ENCODE measurements around the gene IQCN.

Gene IQCN

DNA sequence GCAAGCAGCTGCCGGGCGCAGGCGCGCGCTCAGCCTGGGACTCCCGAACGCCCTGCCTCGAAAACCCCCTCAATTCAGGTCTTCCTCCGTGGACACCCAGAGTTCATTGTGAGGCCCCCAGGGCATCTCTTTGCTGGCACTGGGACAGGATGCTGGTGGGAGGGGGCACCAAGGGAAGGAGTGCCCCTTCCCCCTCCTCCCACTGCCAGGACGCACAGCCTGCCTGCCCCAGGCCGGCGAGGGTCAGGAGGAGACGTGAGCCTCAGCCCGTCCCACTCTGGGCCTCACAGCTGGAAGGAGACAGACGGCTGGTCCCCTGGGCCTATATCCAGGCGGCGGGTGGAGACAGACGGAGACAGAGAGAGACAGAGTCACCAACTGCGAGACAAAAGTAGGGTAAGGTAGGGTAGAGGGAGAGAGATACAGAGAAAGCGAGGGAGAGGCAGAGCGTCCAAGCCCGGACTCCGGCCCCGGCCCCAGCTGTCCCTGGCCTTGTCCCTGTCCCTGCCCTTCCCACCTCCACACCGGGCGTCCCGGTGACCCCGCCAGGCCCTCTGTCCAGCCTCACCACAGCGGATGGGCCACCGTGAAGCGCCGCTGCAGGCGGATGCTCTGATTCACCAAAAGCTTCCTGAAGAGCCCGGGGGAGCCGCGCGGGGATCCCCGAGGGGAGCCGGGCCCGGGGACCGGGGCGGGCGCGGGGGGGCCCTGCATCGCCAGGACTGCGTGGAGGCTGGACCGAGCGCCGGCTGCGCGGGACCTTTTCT lies 48.4 kb downstream of the IQCN start, which contains the start of gene PDE4C:
TSS of gene PDE4C (minus strand) at position 737 of the 767 bp plus-strand sequence. CDS start at position 714, 23 bp downstream.
- no peaks in the 10 kb centered on the region for H3K36me3 ChIP-seq (ENCODE audit: control insufficient read depth in 2 of 2, insufficient read depth in 1 of 2, low read length in 2 of 2)
- H3K27ac ChIP-seq (ENCODE audit: extremely low read depth, low read depth, low read length): no peak within 1 kb of the TSS
- H3K9me3 ChIP-seq (ENCODE audit: control insufficient read depth, insufficient read depth, low read depth, low read length): no peaks in the 10 kb centered on the region
- no peak within 1 kb of the TSS for H3K4me3 ChIP-seq (ENCODE audit: low read depth, low read length)
- POLR2A ChIA-PET: no interaction called here
- TF ChIP-seq ZBTB8A (tag by site-specific recombination; IDR thresholded peaks at IDR 0.05) (no peak), ZNF600 (tag by site-specific recombination; IDR thresholded peaks at IDR 0.05) (peak; percentile 32; the same call in 1 of the 2 replicates), ZNF426 (tag by site-specific recombination; IDR thresholded peaks at IDR 0.05) (no peak), ZNF133 (tag by site-specific recombination; IDR thresholded peaks at IDR 0.05) (no peak), ZIC2 (tag by site-specific recombination; IDR thresholded peaks at IDR 0.05) (peak; percentile 37; the same call in 1 of the 2 replicates), ZNF777 (tag by site-specific recombination; IDR thresholded peaks at IDR 0.05; ENCODE audit: borderline replicate concordance) (no peak)
- CTCF ChIA-PET: no interaction called here
- no peaks in the 10 kb centered on the region; the same call in 1 of the 2 replicates for H3K4me1 ChIP-seq (ENCODE audit: control insufficient read depth, insufficient read depth, low read length)

GRCh38 chr19:18225355-18225701 lies 48.9 kb downstream of the IQCN start:
- Histone ChIP-seq H3K36me3 (ENCODE audit: control insufficient read depth in 2 of 2, insufficient read depth in 1 of 2, low read length in 2 of 2) (no peaks in the 10 kb centered on the region), H3K27ac (ENCODE audit: extremely low read depth, low read depth, low read length) (no peak overlapping the region), H3K4me1 (ENCODE audit: control insufficient read depth, insufficient read depth, low read length) (no peaks in the 10 kb centered on the region; the same call in 1 of the 2 replicates), H3K9me3 (ENCODE audit: control insufficient read depth, insufficient read depth, low read depth, low read length) (no peaks in the 10 kb centered on the region), H3K4me3 (ENCODE audit: low read depth, low read length) (no peak overlapping the region)
- POLR2A ChIA-PET: no interaction called here
- CTCF ChIA-PET: no interaction called here
- no peak for TF ChIP-seq ZNF202 (tag by site-specific recombination; IDR thresholded peaks at IDR 0.05; ENCODE audit: borderline replicate concordance)
- TF ChIP-seq, protein P1, sequence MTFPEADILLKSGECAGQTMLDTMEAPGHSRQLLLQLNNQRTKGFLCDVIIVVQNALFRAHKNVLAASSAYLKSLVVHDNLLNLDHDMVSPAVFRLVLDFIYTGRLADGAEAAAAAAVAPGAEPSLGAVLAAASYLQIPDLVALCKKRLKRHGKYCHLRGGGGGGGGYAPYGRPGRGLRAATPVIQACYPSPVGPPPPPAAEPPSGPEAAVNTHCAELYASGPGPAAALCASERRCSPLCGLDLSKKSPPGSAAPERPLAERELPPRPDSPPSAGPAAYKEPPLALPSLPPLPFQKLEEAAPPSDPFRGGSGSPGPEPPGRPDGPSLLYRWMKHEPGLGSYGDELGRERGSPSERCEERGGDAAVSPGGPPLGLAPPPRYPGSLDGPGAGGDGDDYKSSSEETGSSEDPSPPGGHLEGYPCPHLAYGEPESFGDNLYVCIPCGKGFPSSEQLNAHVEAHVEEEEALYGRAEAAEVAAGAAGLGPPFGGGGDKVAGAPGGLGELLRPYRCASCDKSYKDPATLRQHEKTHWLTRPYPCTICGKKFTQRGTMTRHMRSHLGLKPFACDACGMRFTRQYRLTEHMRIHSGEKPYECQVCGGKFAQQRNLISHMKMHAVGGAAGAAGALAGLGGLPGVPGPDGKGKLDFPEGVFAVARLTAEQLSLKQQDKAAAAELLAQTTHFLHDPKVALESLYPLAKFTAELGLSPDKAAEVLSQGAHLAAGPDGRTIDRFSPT (tag by site-specific recombination; IDR thresholded peaks at IDR 0.05): no peak; the same call in 1 of the 2 replicates
- no peak for TF ChIP-seq ZNF549 (tag by site-specific recombination; IDR thresholded peaks at IDR 0.05)
- no peak for TF ChIP-seq KLF1 (tag by site-specific recombination; IDR thresholded peaks at IDR 0.05)

DNA sequence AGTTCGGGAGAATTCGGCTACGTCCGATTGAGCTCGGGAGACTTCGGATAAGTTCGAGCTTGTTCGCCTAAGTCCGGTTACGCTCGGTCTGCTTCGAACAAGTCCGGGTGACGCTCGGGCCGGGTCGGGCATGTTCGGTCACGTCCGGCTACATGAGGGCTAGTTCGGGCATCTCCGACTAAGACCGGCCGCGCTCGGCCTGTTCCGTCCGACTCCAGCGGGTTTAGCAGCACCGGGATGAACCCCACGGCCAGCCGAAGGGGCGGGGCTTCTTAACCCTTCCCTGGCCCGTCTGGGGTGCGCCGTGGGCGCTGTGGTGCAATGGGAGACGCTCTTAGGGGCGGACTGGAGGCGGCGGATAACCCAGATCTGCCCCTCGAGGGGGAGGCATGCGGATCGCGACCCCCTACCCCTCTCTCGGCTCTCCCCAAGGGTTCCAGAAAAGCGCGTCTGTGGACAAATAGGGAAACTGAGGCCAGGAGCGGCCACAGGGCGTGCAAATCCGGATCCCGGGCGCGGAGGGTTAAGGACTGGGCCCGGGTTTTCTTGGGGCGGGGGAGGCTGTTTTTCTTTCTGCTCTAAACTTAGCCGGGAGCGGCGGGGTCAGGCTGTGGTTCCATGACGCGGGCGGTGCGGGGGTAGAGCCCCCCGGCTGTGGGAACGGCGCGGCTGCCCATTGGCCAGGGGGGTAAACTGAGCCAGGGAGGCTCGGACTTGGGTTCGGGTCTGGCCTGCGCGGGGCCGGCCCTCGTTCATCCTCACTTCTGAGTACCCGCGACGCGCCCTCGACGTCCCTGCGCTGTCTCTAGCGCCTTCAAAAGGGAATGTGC lies 49.5 kb downstream of the IQCN start:
- Histone ChIP-seq H3K36me3 (ENCODE audit: control insufficient read depth in 2 of 2, insufficient read depth in 1 of 2, low read length in 2 of 2) (no peaks in the 10 kb centered on the region), H3K9me3 (ENCODE audit: control insufficient read depth, insufficient read depth, low read depth, low read length) (no peaks in the 10 kb centered on the region), H3K27ac (ENCODE audit: extremely low read depth, low read depth, low read length) (no peak overlapping the region), H3K4me1 (ENCODE audit: control insufficient read depth, insufficient read depth, low read length) (no peaks in the 10 kb centered on the region; the same call in 1 of the 2 replicates), H3K4me3 (ENCODE audit: low read depth, low read length) (peak overlapping the region; percentile 23)
- ChIA-PET POLR2A (interaction anchor here (0.6 to 1.7 kb wide), 7 partner anchors 9 to 224 kb away, joined by 3 to 19 read pairs (median 4); partner anchors contain the start of gene JUND), CTCF (interaction anchor here (1.0 kb wide), 2 partner anchors 17 to 104 kb away, joined by 3 to 4 read pairs; no protein-coding TSS in a partner anchor)
- no peak for TF ChIP-seq ZSCAN23 (tag by site-specific recombination; IDR thresholded peaks at IDR 0.05)
- TF ChIP-seq SP7 (tag by site-specific recombination; IDR thresholded peaks at IDR 0.05): no peak
- TF ChIP-seq ZNF580 (tag by site-specific recombination; IDR thresholded peaks at IDR 0.05): no peak
- peak; percentile 26; the same call in 1 of the 2 replicates for TF ChIP-seq GLIS1 (tag by site-specific recombination; IDR thresholded peaks at IDR 0.05)
- TF ChIP-seq ZNF785 (tag by site-specific recombination; IDR thresholded peaks at IDR 0.05): no peak
- TF ChIP-seq ZNF391 (tag by site-specific recombination; IDR thresholded peaks at IDR 0.05; ENCODE audit: borderline replicate concordance, low read depth): no peak
- TF ChIP-seq ZNF629 (tag by site-specific recombination; IDR thresholded peaks at IDR 0.05): 0 out of 2 replicates have a peak, but pooled peaks have one; percentile 29
- TF ChIP-seq SCRT2 (tag by site-specific recombination; IDR thresholded peaks at IDR 0.05): no peak
- peak; percentile 35 for TF ChIP-seq ZBTB10 (tag by site-specific recombination; IDR thresholded peaks at IDR 0.05)
- TF ChIP-seq KLF1 (tag by site-specific recombination; IDR thresholded peaks at IDR 0.05): 0 out of 2 replicates have a peak, but pooled peaks have one; percentile 13
- no peak for TF ChIP-seq ZNF354C (tag by site-specific recombination; IDR thresholded peaks at IDR 0.05; ENCODE audit: borderline replicate concordance, low read depth)
- TF ChIP-seq KLF9 (tag by site-specific recombination; IDR thresholded peaks at IDR 0.05; ENCODE audit: low read depth): peak; percentile 61
- TF ChIP-seq ZNF600 (tag by site-specific recombination; IDR thresholded peaks at IDR 0.05): no peak
- peak; percentile 33 for TF ChIP-seq EGR2 (tag by site-specific recombination; IDR thresholded peaks at IDR 0.05; ENCODE audit: low read depth)
- TF ChIP-seq ZNF37A (tag by site-specific recombination; IDR thresholded peaks at IDR 0.05): no peak
- TF ChIP-seq ZNF324 (tag by site-specific recombination; IDR thresholded peaks at IDR 0.05): 0 out of 2 replicates have a peak, but pooled peaks have one; percentile 28
